HG03064 (cell line): Measurements from ENCODE around the gene DAAM2.

Experiments
- ATAC-seq: cut with Tn5 transposase; IDR thresholded peaks from one replicate; pipeline ENCODE4 v1.9.1; 2021; ENCODE audit warnings: low read depth; ENCODE audit not compliant: unreplicated experiment

Gene DAAM2

GRCh38 chr6:39880594-39880993 lies 88.4 kb downstream of the DAAM2 start:
- ATAC-seq: no peak

- ATAC-seq: no peak
Measured at GRCh38 chr6:39881851-39882530, 89.8 kb downstream of the DAAM2 start.

GRCh38 chr6:39882531-39882899 lies 90.3 kb downstream of the DAAM2 start:
- ATAC-seq: no peak

- ATAC-seq: no peak
Measured at GRCh38 chr6:39884696-39885095, 92.5 kb downstream of the DAAM2 start.

GRCh38 chr6:39885691-39886090 lies 93.5 kb downstream of the DAAM2 start:
- ATAC-seq: no peak

- no peak for ATAC-seq
Measured at GRCh38 chr6:39886871-39887270, 94.7 kb downstream of the DAAM2 start.

- no peak for ATAC-seq
Measured at GRCh38 chr6:39887692-39888450, 95.7 kb downstream of the DAAM2 start.

GRCh38 chr6:39889229-39889628 lies 97.1 kb downstream of the DAAM2 start:
- no peak for ATAC-seq

GRCh38 chr6:39891353-39891752 lies 99.2 kb downstream of the DAAM2 start:
- ATAC-seq: no peak

- no peak for ATAC-seq
Measured at GRCh38 chr6:39891976-39892375, 99.8 kb downstream of the DAAM2 start.

- no peak for ATAC-seq
Measured at GRCh38 chr6:39892490-39893129, 100.4 kb downstream of the DAAM2 start.

GRCh38 chr6:39893286-39893685 lies 101.1 kb downstream of the DAAM2 start:
- ATAC-seq: no peak

- no peak for ATAC-seq
Measured at GRCh38 chr6:39896701-39897100, 104.5 kb downstream of the DAAM2 start.

- no peak for ATAC-seq
Measured at GRCh38 chr6:39897698-39898097, 105.5 kb downstream of the DAAM2 start.

GRCh38 chr6:39898625-39899024 lies 106.4 kb downstream of the DAAM2 start:
- no peak for ATAC-seq

GRCh38 chr6:39899554-39900295 lies 107.5 kb downstream of the DAAM2 start:
- ATAC-seq: no peak

- no peak for ATAC-seq
Measured at GRCh38 chr6:39901116-39901655, 109.0 kb downstream of the DAAM2 start.

- no peak for ATAC-seq
Measured at GRCh38 chr6:39901670-39902069, 109.5 kb downstream of the DAAM2 start.

- ATAC-seq: no peak
Measured at GRCh38 chr6:39902136-39902535, 110.0 kb downstream of the DAAM2 start.

GRCh38 chr6:39902786-39903465 lies 110.8 kb downstream of the DAAM2 start:
- ATAC-seq: no peak
